CD4-positive, alpha-beta T cell treated with Interleukin-2 at 100 ng/mL for 4 hours (primary cell): Measurements from ENCODE around the gene TLNRD1.

Source experiments
- DNase-seq: peaks from one replicate; pipeline ENCODE4 v3.0.0-alpha.2; 2020; ENCODE audit warnings: low spot score

Gene TLNRD1

GRCh38 chr15:80978685-80979329 is 21.9 kb upstream of the TLNRD1 start:
- no peak for DNase-seq

GRCh38 chr15:80979538-80980200 is 21.1 kb upstream of the TLNRD1 start:
- no peak for DNase-seq

GRCh38 chr15:80982205-80982604 is 18.5 kb upstream of the TLNRD1 start:
- DNase-seq = no peak

GRCh38 chr15:80982839-80983238 is 17.9 kb upstream of the TLNRD1 start:
- DNase-seq = no peak

GRCh38 chr15:80984856-80985255 is 15.9 kb upstream of the TLNRD1 start:
- DNase-seq = no peak

- DNase-seq = no peak
These were observed 14.7 kb upstream of the TLNRD1 start for GRCh38 chr15:80985981-80986380.

GRCh38 chr15:80986487-80986886 is 14.2 kb upstream of the TLNRD1 start:
- DNase-seq = no peak

- DNase-seq = no peak
These were observed 12.5 kb upstream of the TLNRD1 start for GRCh38 chr15:80988148-80988796.

GRCh38 chr15:80989081-80989517 is 11.6 kb upstream of the TLNRD1 start:
- no peak for DNase-seq

GRCh38 chr15:80989518-80990478 is 10.9 kb upstream of the TLNRD1 start, which contains the start of gene MESD:
Gene MESD (minus strand): TSS chr15:80989819. CDS start chr15:80989791, 28 bp downstream.
- peak; percentile 96 for DNase-seq

GRCh38 chr15:80990955-80991354 is 9.8 kb upstream of the TLNRD1 start:
- no peak for DNase-seq

GRCh38 chr15:80991421-80991820 is 9.3 kb upstream of the TLNRD1 start:
- peak; percentile 34 for DNase-seq

GRCh38 chr15:80992006-80992405 is 8.7 kb upstream of the TLNRD1 start:
- no peak for DNase-seq

- no peak for DNase-seq
These were observed 8.3 kb upstream of the TLNRD1 start for GRCh38 chr15:80992441-80992840.

- peak; percentile 25 for DNase-seq
These were observed 4.5 kb upstream of the TLNRD1 start for GRCh38 chr15:80996247-80996646.

- no peak for DNase-seq
These were observed 3.0 kb upstream of the TLNRD1 start for GRCh38 chr15:80997692-80998091.

- DNase-seq = no peak
These were observed 2.5 kb upstream of the TLNRD1 start for GRCh38 chr15:80998251-80998650.

- peak; percentile 68 for DNase-seq
These were observed 1.1 kb upstream of the TLNRD1 start for GRCh38 chr15:80999623-81000036.

- peak; percentile 32 for DNase-seq
These were observed 539 bp upstream of the TLNRD1 start for GRCh38 chr15:81000144-81000623.

GRCh38 chr15:81001152-81002008 is 657 bp downstream of the TLNRD1 start:
- DNase-seq = peak; percentile 49

- no peak for DNase-seq
These were observed 1.2 kb downstream of the TLNRD1 start for GRCh38 chr15:81002009-81002330.
